SW 1271 (cell line): ENCODE measurements around the gene SCYL1.
A peak's percentile ranks its signal among the peaks of the same experiment; 100 is the strongest.
"Not testable (repeated sequence)": the region's sequence is repeated elsewhere in the genome, so short reads cannot be mapped to it uniquely, and the experiment has no call there.

Experiments
- DNase-seq, 2 experiments: peaks; one replicate each; lab custom pipeline; 2025; lab: John Stamatoyannopoulos, UW

The SCYL1 gene

GRCh38 chr11:65506290-65506771, 18.6 kb upstream of the SCYL1 start:
- no peak for DNase-seq

- DNase-seq, result peak in 1 of 2 experiments; percentile 89
Measured at GRCh38 chr11:65506772-65507505, 17.9 kb upstream of the SCYL1 start.

- not testable (repeated sequence) for DNase-seq
Measured at GRCh38 chr11:65512311-65512710, 12.6 kb upstream of the SCYL1 start.

GRCh38 chr11:65516135-65516968, 8.5 kb upstream of the SCYL1 start:
- DNase-seq, result no peak

- DNase-seq, result not testable (repeated sequence)
Measured at GRCh38 chr11:65518941-65519549, 5.8 kb upstream of the SCYL1 start.

DNA sequence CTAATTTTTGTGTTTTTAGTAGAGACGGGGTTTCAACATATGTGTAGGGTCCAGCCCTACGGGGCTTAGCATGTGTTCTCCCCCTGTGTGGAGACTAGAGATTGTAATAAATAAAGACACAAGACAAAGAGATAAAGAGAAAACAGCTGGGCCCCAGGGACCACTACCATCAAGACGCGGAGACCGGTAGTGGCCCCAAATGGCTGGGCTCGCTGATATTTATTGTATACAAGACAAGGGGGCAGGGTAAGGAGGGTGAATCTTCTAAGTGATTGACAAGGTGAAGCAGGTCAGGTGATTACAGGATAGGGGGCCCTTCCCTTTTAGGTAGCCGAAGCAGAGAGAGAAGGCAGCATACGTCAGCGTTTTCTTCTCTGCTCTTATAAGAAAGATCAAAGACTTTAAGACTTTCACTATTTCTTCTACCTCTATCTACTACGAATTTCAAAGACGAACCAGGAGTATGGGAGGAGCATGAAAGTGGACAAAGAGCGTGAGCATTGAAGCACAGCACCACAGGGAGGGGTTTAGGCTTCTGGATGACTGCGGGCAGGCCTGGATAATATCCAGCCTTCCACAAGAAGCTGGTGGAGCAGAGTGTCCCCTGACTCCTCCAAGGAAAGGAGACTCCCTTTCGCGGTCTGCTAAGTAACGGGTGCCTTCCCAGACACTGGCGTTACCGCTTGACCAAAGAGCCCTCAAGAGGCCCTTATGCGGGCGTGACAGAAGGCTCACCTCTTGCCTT, 2.9 kb upstream of the SCYL1 start:
- not testable (repeated sequence) for DNase-seq

DNA sequence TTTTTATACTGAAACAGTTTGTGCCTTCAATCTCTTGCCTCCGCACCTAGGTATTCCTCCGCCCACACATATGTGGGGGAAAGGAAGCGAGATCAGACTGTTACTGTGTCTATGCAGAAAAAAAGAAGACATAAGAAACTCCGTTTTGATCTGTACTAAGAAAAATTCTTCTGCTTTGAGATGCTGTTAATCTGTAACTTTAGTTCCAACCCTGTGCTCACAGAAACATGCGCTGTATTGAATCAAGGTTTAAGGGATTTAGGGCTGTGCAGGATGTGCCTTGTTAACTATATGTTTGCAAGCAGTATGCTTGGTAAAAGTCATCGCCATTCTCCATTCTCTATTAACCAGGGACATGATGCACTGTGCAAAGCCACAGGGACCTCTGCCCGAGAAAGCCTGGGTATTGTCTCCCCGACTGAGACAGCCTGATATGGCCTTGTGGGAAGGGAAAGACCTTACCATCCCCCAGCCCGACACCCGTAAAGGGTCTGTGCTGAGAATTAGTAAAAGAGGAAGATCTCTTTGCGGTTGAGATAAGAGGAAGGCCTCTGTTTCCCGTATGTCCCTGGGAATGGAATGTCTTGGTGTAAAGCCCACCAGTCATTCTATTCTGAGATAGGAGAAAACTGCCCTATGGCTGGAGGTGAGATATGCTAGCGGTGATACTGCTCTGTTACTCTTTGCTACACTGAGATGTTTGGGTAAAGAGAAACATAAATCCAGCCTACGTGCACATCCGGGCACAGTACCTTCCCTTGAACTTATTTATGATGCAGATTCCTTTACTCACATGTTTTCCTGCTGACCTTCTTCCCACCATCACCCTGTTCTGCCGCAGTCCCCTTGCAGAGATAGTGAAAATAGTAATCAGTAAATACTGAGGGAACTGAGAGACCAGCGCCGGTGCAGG, 1.9 kb upstream of the SCYL1 start:
- not testable (repeated sequence) for DNase-seq

GRCh38 chr11:65523631-65523968, 1.3 kb upstream of the SCYL1 start:
- not testable (repeated sequence) for DNase-seq

GRCh38 chr11:65524014-65524740, 706 bp upstream of the SCYL1 start:
- DNase-seq, result no peak

DNA sequence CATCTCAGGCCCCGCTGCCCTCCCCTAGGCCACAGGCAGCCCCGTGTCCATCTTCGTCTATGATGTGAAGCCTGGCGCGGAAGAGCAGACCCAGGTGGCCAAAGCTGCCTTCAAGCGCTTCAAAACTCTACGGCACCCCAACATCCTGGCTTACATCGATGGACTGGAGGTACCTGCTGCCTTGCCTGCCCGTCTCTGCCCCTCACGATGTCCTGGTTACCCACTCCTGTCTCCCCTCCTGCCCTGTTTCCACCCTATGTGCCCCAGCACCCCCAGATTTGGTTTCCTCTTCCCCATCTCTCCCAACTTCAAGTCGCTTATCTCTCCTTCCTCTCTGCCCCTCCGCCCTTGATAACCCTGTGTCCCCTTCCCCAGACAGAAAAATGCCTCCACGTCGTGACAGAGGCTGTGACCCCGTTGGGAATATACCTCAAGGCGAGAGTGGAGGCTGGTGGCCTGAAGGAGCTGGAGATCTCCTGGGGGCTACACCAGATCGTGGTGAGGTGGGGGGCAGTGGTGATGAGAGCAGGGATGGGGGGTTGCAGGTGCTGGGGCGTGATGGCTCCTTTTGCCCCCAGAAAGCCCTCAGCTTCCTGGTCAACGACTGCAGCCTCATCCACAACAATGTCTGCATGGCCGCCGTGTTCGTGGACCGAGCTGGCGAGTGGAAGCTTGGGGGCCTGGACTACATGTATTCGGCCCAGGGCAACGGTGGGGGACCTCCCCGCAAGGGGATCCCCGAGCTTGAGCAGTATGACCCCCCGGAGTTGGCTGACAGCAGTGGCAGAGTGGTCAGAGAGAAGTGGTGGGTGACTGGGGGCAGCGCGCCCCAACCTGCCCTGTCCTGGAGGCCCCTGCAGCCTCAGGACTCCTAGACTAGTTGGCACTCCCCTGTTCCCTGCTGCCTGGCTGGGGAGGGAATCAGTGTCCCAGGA, 930 bp downstream of the SCYL1 start:
- no peak for DNase-seq

DNA sequence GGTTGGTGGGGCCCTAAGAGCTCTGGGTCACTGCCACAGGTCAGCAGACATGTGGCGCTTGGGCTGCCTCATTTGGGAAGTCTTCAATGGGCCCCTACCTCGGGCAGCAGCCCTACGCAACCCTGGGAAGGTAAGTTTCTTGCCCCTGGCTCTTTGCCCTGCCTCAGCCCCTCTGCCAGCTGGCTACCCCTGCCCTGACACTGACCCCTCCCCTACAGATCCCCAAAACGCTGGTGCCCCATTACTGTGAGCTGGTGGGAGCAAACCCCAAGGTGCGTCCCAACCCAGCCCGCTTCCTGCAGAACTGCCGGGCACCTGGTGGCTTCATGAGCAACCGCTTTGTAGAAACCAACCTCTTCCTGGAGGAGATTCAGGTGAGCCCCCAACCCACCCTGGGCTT, 1.9 kb downstream of the SCYL1 start:
- DNase-seq, result no peak

DNA sequence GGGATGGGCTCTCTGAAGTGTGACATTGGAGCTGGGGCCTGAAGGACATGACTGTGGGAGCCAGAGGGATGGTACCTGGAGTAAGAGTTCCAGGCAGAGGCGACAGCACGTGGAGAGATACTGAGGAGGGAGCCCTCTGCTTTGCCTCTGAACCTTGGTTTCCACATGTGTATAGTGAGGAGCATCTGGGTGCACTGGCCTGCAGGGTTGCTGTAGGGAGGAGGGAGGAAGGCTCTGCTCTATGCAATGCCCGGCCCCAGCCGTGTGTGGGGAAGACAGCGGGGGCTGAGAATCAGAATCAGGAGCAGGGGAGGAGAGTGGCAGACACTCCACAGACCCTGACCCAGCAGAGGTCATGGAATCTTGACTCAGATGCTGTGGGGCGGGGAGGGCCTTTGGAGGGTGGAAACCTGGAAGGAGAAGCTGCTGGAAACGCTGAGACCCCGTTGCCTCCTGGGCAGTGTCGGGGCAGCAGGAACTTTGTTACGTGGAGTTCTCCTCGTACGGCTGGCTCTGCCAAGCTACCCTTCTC, 4.0 kb downstream of the SCYL1 start:
- no peak for DNase-seq

DNA sequence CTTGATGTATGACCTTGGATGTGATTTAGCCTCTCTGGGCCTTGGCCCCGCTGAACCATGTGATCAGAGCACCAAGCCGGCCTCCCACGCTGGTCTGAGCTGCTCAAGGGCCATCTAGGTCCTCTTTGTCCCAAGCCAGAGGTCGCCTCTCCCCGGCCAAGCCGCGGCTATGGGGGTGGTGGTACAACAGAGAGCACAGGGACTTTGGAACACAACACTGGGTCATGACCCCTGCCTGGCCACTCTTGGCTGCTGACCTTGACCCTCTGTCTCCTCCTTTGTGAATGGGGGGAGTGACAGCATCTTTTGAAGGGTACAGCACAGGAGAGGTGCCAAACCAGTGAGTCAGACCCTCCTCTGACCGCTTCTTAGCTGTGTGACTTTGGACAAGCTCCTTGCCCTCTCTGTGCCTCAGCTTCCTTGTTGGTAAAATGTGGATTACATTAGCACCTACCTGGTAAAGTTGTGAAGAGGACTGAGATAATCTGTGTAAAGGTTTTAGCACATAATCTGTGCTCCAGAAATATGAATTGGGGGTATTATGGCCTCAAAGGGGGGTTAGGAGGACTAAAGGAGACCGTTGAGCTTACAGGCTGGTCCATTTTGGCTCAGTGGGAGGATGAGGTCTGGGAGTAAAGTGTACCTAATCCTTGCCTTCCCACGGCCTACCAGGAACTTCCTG, 4.7 kb downstream of the SCYL1 start:
- no peak for DNase-seq

DNA sequence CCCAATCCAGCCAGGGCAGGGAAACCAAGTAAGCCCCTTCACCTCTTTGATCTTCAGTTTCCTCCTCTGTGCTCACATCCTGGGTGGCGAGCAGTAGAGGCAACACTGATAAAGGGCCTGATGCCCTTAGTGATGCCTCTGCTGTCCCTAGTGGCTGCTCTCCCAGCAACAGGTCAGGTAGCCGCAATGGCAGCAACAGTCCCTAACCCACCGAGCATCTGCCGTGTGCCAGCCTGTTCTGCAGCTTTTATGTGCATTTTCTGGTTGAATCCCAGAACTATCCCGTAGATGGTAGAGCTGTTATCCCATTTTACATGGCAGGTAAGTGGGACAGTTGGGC, 5.2 kb downstream of the SCYL1 start:
- peak in 1 of 2 experiments; percentile 16 for DNase-seq

- no peak for DNase-seq
Measured at GRCh38 chr11:65532388-65533064, 7.6 kb downstream of the SCYL1 start.

- no peak for DNase-seq
Measured at GRCh38 chr11:65535102-65535501, 10.2 kb downstream of the SCYL1 start.

- DNase-seq, result no peak
Measured at GRCh38 chr11:65536412-65537295, 11.8 kb downstream of the SCYL1 start.
